ELF-1 (cell line): Measurements from ENCODE around the gene FAM3C.
A peak's percentile ranks its signal among the peaks of the same experiment; 100 is the strongest.

Experiments
- DNase-seq: peaks from one replicate; pipeline ENCODE4 v3.0.0-alpha.2; 2016; ENCODE audit warnings: low read depth, low spot score

The FAM3C gene

GRCh38 chr7:121410829-121411596 is 14.9 kb upstream of the FAM3C start:
- no peak for DNase-seq

- DNase-seq: peak; percentile 49
Observed at GRCh38 chr7:121406944-121407343, 10.8 kb upstream of the FAM3C start.

GRCh38 chr7:121406461-121406860 is 10.4 kb upstream of the FAM3C start:
- peak; percentile 28 for DNase-seq

- DNase-seq: no peak
Observed at GRCh38 chr7:121404348-121404747, 8.2 kb upstream of the FAM3C start.

GRCh38 chr7:121402701-121403100 is 6.6 kb upstream of the FAM3C start:
- no peak for DNase-seq

GRCh38 chr7:121401896-121402295 is 5.8 kb upstream of the FAM3C start:
- DNase-seq: no peak

GRCh38 chr7:121398246-121398645 is 2.1 kb upstream of the FAM3C start:
- DNase-seq: peak; percentile 9

GRCh38 chr7:121397822-121398221 is 1.7 kb upstream of the FAM3C start:
- no peak for DNase-seq

- DNase-seq: no peak
Observed at GRCh38 chr7:121397361-121397760, 1.3 kb upstream of the FAM3C start.

GRCh38 chr7:121395494-121395960 is 581 bp downstream of the FAM3C start:
- DNase-seq: peak; percentile 64

GRCh38 chr7:121394709-121395140 is 1.4 kb downstream of the FAM3C start:
- no peak for DNase-seq

GRCh38 chr7:121393005-121393366 is 3.1 kb downstream of the FAM3C start:
- DNase-seq: no peak

- DNase-seq: no peak
Observed at GRCh38 chr7:121392277-121393004, 3.7 kb downstream of the FAM3C start.

GRCh38 chr7:121391686-121392085 is 4.4 kb downstream of the FAM3C start:
- DNase-seq: no peak

- no peak for DNase-seq
Observed at GRCh38 chr7:121390617-121391016, 5.5 kb downstream of the FAM3C start.

GRCh38 chr7:121390109-121390508 is 6.0 kb downstream of the FAM3C start:
- no peak for DNase-seq

GRCh38 chr7:121388950-121389349 is 7.2 kb downstream of the FAM3C start:
- DNase-seq: no peak

- no peak for DNase-seq
Observed at GRCh38 chr7:121385800-121386179, 10.3 kb downstream of the FAM3C start.

GRCh38 chr7:121385056-121385799 is 10.9 kb downstream of the FAM3C start:
- no peak for DNase-seq

GRCh38 chr7:121384265-121384664 is 11.8 kb downstream of the FAM3C start:
- no peak for DNase-seq

GRCh38 chr7:121383235-121383910 is 12.7 kb downstream of the FAM3C start:
- no peak for DNase-seq

GRCh38 chr7:121382473-121382872 is 13.6 kb downstream of the FAM3C start:
- no peak for DNase-seq
